Type B pancreatic cell (in vitro differentiated cells): ENCODE results near the gene DLX5. TPM values are rescaled to one million over a fixed set of nuclear protein-coding genes. Genes with fewer than 3 reads are reported as not detected.
"Not testable (repeated sequence)": the region's sequence is repeated elsewhere in the genome, so short reads cannot be mapped to it uniquely, and the experiment has no call there.

Experiments
- DNase-seq: peaks from one replicate; pipeline ENCODE4 v3.0.0; 2021; ENCODE audit warnings: mixed read lengths; ENCODE audit not compliant: unreplicated experiment; ENCODE audit errors: extremely low spot score
- H3K27ac Mint-ChIP-seq: 2 replicates; pipeline ENCODE4 v1.8.0; 2021; ENCODE audit warnings: mild to moderate bottlenecking, mixed read lengths
- H3K27me3 Mint-ChIP-seq: 2 replicates; pipeline ENCODE4 v1.8.0; 2021; ENCODE audit warnings: mixed read lengths
- H3K36me3 Mint-ChIP-seq: 2 replicates; pipeline ENCODE4 v1.8.0; 2021; ENCODE audit warnings: mixed read lengths
- H3K4me1 Mint-ChIP-seq: one replicate; pipeline ENCODE4 v1.8.0; 2021; ENCODE audit warnings: mixed read lengths; ENCODE audit not compliant: unreplicated experiment
- H3K4me3 Mint-ChIP-seq: 2 replicates; pipeline ENCODE4 v1.8.0; 2021; ENCODE audit warnings: mild to moderate bottlenecking, mixed read lengths
- H3K9me3 Mint-ChIP-seq: 2 replicates; pipeline ENCODE4 v1.8.0; 2021; ENCODE audit warnings: mixed read lengths
- total RNA-seq: library from RNA; stranded (reverse); gene quantifications from 2 replicates; pipeline ENCODE4 v1.2.1, GENCODE V29; 2021; ENCODE audit warnings: low replicate concordance
- TF ChIP-seq, protein P1 (sequence below): fragments of 200-600 bp; sonication (generic); conservative IDR thresholded peaks from 2 replicates; pipeline ENCODE4 v1.5.0; 2021; ENCODE audit warnings: antibody characterized with exemption, mild to moderate bottlenecking

The DLX5 gene
- total RNA-seq, 1 donor from 2014 or later: 37.9 TPM

DNA sequence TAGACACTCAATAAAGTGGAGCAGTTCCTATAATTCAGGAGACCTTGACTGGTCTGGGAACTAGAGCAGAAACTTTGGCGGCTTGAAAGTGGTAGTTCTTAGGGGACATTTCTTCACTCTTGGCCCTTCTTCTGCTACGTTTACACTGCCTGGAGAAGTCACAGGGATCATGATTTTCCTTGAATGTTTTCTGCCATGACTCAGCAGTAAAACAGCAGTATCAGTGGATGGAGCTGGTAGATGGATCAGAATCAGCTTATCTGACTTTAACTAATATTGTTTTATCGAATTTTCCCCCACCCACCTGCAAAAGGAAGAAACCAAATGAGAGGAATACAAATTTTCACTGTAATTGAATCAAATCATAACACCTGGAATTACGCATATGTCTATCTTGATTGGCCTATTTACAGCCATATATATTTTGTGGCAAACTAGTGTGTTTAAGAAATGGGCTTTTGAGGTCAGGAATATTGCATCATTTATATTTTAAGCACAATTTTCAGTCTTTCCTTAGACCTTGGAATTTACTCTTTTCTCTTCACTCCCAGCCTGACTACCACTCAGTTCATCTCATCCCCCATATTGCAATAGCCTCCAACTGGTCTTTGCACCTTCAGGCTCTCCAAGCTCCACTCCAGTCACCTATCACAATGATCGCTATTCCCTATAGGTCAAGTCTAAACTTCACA lies 14.9 kb upstream of the DLX5 start:
- Mint-ChIP-seq H3K4me3 (no peak overlapping the region), H3K4me1 (no peaks in the 10 kb centered on the region), H3K36me3 (no peaks in the 10 kb centered on the region), H3K27me3 (peaks cover 16% of the 10 kb centered on the region), H3K9me3 (no peaks in the 10 kb centered on the region), H3K27ac (no peak overlapping the region)
- TF ChIP-seq, protein P1, sequence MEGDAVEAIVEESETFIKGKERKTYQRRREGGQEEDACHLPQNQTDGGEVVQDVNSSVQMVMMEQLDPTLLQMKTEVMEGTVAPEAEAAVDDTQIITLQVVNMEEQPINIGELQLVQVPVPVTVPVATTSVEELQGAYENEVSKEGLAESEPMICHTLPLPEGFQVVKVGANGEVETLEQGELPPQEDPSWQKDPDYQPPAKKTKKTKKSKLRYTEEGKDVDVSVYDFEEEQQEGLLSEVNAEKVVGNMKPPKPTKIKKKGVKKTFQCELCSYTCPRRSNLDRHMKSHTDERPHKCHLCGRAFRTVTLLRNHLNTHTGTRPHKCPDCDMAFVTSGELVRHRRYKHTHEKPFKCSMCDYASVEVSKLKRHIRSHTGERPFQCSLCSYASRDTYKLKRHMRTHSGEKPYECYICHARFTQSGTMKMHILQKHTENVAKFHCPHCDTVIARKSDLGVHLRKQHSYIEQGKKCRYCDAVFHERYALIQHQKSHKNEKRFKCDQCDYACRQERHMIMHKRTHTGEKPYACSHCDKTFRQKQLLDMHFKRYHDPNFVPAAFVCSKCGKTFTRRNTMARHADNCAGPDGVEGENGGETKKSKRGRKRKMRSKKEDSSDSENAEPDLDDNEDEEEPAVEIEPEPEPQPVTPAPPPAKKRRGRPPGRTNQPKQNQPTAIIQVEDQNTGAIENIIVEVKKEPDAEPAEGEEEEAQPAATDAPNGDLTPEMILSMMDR: no peak
- DNase-seq: no peak

DNA sequence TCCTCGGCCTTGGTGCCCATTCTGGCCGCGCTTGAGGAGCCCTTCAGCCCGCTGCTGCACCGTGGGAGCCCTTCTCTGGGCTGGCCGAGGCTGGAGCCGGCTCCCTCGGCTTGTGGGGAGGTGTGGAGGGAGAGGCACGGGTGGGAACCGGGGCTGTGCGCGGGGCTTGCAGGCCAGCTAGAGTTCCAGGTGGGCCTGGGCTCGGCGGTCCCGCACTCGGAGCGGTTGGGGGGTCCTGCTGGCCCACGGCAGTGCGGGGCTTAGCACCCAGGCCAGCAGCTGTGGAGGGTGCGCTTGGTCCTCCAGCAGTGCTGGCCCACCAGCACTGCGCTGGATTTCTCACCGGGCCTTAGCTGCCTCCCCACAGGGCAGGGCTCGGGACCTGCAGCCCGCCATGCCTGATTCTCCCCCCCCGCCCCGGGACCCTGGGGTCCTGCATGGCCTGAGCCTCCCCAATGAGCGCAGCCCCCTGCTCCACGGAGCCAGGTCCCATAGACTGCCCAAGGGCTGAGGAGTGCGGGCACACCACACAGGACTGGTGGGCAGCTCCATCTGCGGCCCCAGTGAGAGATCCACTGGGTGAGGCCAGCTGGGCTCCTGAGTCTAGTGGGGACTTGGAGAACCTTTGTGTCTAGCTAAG lies 9.7 kb upstream of the DLX5 start:
- peaks cover 16% of the 10 kb centered on the region for H3K27me3 Mint-ChIP-seq
- H3K4me1 Mint-ChIP-seq: not testable (repeated sequence)

DNA sequence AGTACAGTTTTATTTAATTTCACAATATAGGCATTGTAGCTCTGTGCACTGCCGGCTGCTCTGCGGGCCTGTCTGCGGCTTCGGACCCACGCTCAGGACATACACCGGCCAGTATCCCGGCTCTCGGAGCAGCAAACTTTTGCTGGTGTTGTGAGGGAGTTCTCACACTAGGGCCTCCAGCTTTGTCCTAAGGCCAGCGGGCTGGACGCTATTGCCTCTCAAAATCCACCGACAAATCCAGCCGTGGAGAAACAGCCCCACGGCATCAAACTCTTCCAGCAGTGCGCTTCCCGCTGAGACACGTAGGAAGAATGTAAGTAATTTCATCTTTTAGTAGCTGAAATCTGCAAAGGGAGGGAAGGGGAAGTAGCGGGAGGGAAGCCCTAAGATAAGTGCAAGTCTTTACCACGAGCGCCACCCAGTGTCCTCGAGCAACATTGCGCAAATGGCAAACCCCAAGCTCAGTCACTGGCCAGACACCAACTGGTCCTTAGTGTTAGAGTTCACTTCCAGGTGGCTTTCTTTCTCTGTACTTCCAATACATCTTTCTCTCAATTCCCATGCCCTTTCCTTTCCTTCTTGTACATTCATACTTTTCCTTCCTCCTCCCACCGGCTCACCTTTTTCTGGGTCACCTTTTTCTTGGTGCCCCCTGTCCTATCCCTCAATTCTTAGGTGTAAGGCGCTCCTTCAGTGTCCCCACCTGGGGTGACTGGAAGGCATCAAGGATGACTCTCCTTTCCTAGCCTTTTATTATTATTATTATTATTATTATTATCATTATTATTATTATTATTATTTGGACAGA lies 3.0 kb upstream of the DLX5 start:
- Mint-ChIP-seq H3K36me3 (peaks cover 5% of the 10 kb centered on the region), H3K9me3 (no peaks in the 10 kb centered on the region), H3K4me1 (peaks cover 21% of the 10 kb centered on the region), H3K4me3 (peak overlapping the region; percentile 99), H3K27me3 (peaks cover 74% of the 10 kb centered on the region), H3K27ac (peak overlapping the region; percentile 64)
- DNase-seq: no peak
- TF ChIP-seq, protein P1: peak; percentile 96

More for the DNA sequence above, 9.7 kb upstream of the DLX5 start:
- H3K27ac Mint-ChIP-seq, H3K36me3 Mint-ChIP-seq, H3K4me3 Mint-ChIP-seq, H3K9me3 Mint-ChIP-seq, DNase-seq: not testable (repeated sequence)

DNA sequence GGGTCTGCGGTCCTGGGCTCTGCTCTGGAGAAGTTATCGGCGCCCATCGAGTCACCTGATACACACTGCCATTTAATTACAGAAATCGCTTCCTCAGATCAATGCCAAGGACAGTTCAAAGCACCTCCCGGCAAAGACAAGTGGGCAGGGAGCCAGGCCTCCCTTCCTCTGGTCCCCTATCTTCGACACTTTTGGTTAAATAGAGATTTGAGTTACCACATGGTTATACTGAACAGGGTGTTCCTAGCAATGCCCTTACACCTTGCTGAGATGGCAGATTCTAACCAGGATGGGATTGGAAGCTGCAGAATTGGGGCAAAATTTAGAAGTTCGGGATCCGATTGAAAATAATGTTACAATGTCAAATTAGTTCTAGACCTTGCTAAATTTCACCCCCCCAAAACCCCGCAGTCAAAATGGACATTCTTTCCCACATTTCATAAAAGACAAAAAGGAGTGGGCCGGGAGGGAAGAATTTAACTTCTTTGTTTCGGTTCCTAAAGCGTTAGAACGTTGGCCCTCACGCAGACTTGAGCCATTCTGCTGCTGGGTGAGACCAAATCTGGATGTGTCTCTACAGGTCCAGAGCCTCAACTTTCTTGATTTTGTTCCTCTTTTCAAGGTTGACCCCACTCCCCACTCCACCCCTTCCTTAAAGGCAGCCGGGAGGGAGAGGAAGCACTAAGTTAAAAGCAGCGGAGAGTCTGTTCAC lies 2.2 kb upstream of the DLX5 start:
- H3K4me1 Mint-ChIP-seq: peaks cover 28% of the 10 kb centered on the region
- H3K27me3 Mint-ChIP-seq: peaks cover 78% of the 10 kb centered on the region
- H3K27ac Mint-ChIP-seq: no peak overlapping the region
- H3K36me3 Mint-ChIP-seq: peaks cover 12% of the 10 kb centered on the region
- peak overlapping the region; percentile 99 for H3K4me3 Mint-ChIP-seq
- no peaks in the 10 kb centered on the region for H3K9me3 Mint-ChIP-seq
- TF ChIP-seq, protein P1: no peak
- no peak for DNase-seq

DNA sequence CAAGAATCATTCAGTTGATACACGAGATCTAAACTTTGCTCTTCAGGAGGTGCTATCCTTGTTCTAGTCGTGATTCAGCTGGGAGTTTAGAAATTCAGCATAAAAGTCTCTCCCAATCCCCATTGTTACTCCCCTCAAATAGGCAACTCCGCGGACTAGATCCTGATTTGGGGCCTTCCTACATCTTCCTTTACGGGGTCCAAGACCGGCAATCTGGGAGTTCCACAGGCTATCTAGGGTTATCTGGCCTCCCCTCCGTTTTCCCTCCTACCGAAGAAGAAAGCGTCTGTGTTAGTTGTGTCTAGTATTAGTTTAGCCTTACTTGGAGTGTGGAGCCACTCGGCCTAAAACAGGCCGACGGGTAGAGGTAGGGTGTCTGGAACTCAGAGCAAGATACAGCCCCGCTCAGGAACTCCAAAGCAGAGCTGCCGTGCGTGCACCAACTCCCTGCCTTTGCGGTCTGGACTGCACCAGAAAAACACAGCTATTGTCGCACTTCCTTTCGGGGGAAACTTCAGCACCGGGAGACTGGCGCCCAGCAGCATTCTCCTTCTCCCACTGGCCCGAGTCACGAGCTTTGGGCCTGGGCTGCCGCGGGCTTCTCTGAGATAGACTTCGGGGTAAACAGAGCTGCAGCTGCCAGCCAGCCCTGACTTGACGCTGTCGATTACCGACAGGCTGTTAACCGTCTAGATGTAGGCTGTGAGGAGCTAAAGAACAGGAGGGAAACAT lies 1.5 kb upstream of the DLX5 start:
- DNase-seq: no peak
- H3K4me3 Mint-ChIP-seq: peak overlapping the region; percentile 99
- no peak overlapping the region for H3K27ac Mint-ChIP-seq
- peaks cover 30% of the 10 kb centered on the region for H3K4me1 Mint-ChIP-seq
- H3K27me3 Mint-ChIP-seq: peaks cover 77% of the 10 kb centered on the region
- peaks cover 14% of the 10 kb centered on the region for H3K36me3 Mint-ChIP-seq
- TF ChIP-seq, protein P1: no peak
- H3K9me3 Mint-ChIP-seq: no peaks in the 10 kb centered on the region
